Fibroblast of gingiva (primary cell): ENCODE measurements around the gene GPR156.
"Not testable (repeated sequence)": the region's sequence is repeated elsewhere in the genome, so short reads cannot be mapped to it uniquely, and the experiment has no call there.

Experiments used
- DNase-seq: peaks from one replicate; pipeline ENCODE4 v3.0.0-alpha.2; 2011; ENCODE audit warnings: low read depth

The GPR156 gene

DNA sequence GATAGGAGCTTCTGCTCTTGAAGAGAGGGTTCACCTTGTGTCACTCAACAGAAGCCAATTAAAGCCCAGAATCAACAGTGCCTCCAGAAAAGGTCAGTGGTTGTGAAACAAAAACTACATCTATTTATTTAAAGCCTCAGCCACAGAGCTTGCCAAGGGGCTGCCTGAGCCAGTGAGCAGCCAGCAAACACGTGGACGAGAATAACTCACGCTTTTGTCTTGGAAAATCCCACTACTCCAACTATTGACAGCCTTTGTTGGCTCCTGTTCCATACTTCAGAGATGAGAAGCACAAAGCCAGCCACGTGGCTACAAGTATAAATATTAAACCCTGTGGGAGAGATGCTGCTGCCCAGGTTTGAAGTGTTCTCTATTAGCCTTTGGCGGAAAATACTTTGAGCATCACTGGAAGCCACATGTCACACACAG lies 10.3 kb downstream of the GPR156 start:
- peak; percentile 27 for DNase-seq

DNA sequence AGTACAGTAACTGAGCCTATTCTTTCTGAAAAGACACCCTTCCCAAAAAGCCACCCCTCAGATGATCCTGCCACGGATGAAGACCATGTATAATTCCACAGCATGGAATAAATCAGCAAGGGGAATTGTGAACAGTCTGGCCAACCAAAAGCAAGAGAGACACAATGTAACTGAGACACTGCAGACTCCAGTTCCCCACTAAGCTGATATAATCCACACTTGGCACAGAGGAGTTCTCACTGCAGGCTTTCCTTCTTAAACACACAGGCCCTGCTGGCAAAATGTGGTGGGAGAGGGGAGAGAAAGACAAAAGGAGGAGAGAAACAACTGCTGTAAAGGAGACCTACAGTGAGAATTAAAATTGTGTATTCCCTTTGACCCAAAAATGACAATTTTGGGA lies 12.7 kb downstream of the GPR156 start:
- DNase-seq, result no peak

DNA sequence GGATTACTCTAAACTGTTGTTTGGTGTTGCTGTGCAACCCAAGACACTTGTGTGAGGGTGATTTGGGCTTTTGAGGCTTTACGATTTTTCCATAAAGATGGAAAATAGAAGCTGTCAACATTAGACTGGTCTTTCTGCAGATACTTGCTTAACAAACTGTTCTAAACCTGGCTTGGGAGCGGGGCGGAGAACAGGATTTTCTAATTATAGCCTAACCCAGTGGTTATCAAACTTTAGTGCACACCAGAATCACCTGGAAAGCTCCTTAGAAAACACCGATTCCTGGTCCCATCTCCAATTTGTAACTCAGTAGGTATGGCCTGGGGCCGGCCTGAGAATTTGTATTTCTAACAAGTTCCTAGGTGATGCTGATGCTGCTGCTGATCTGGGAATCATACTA lies 19.0 kb downstream of the GPR156 start:
- DNase-seq, result no peak

GRCh38 chr3:120264963-120265362 lies 20.1 kb downstream of the GPR156 start:
- DNase-seq, result no peak

DNA sequence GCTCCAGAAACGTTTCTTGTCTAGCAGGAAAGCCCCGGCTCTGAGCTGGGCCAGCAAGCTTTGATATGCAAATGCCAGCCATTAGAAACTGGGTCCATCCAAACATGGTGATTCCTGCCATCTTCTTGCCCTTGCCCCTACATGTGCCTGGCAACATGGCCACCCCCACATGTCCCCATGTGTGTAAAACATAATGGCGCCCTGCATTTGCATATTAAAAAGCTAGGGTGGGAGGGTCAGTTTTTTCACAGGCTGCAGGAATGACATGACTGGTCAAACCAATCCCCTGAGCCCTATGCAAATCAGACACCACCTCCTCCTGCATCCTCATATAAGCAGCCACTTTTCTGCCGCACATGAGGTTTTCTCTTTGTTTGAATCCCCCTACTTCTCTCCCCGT lies 21.2 kb downstream of the GPR156 start:
- DNase-seq, result no peak

DNA sequence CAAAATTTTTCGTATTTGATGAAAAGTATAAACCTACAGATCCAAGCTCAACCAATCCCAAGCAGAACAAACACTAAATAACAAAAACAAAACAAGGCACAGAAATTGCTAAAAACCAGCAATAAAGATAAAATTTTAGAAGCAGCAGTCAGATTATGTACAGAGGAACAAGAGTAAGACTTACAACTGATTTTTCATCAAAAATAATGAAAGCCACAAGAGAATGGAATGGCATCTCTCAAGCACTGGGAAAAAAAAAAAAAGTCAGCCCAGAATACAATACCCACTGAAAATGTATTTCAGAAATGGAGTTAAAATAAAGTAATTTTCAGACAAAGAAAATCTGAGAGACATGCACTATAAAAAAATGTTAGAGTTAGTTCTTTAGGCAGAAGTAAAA lies 27.0 kb downstream of the GPR156 start:
- no peak for DNase-seq

- no peak for DNase-seq
These were observed 39.6 kb downstream of the GPR156 start for GRCh38 chr3:120245386-120245785.

GRCh38 chr3:120244834-120245225 lies 40.2 kb downstream of the GPR156 start:
- no peak for DNase-seq

DNA sequence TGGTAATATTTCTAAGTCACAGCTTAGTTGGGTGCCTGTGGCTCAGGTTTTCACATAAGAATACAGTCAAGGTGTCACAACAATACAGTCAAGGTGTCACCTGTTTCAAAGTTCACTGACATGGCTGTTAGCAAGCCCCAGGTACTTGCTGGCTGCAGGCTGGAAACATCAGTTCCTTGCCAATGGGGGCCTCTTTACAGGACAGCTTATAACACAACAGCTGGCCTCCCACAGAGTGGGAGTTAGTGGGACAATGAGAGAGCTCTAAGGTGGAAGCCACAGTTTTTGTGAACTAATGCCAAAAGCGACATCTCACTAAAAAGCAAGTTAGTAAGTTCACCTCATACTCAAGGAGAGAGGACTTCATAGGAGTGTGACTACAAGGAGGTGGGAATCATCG lies 45.4 kb downstream of the GPR156 start:
- no peak for DNase-seq

DNA sequence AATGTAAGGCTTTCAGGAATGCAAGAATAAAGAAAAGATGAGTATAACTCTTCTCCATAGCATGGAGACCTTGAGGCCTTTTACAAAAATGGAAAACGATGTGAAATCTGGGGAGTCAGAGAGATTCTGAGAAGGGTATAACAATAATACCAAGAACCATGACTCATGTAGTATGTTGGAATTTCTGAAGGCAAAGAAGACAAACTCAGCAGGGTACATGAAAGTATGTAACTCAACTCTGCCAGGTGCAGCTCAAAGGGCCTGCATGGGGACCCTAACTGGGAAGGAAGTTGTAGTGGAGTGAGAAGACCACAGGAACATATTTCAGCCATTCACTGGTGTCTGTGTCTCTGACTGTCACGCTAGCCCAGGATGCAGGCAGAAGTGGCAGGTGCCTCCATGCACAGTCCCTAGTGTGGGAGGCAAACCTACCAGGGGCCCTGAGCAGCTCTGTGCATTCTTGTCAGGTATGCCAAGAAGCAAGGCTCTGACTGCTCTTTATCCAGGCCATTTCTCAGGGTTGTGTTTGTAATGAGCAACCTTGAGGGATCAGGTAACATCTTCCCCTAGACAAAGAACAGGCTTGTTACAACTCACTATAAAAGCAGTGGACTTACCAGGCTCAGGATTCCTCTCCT lies 57.2 kb downstream of the GPR156 start:
- no peak for DNase-seq

GRCh38 chr3:120224237-120224636 lies 60.8 kb downstream of the GPR156 start:
- DNase-seq, result no peak

DNA sequence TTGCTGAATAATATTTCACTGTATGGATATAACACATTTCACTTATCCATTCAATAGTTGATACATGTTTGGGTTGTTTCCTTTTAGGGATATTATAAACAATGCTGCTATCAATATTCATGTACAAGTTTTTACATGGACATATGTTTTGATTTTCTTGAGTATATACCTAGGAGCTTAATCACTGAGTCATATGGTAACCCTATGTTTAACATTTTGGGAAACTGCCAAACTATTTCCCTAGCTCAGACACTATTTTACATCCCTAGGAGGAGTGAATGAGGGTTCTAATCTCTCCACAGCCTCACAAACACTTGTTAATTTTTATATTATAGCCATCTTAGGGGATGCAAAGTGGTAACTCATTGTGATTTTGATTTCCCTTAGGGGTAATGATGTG lies 66.0 kb downstream of the GPR156 start:
- no peak for DNase-seq

- not testable (repeated sequence) for DNase-seq
These were observed 68.4 kb downstream of the GPR156 start for GRCh38 chr3:120216633-120217032.

GRCh38 chr3:120214176-120214575 lies 70.8 kb downstream of the GPR156 start:
- DNase-seq, result no peak

DNA sequence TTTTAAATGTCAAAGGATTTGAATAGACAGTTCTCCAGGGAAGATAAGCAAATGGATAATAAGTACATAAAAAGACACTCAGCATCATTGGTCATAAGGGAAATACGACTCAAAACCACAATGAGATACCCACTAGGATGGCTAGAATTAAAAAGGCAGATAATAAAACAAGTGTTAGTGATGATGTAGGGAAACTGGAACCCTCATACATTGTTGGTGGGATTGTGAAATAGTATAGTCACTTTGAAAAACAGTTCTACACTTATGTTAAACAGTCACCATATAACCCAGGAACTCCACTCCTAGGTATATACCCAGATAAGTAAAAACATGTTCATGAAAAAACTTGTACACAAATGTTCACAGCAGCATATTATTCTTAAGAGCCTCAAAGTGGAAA lies 72.5 kb downstream of the GPR156 start:
- DNase-seq, result no peak

GRCh38 chr3:120209425-120209824 lies 75.6 kb downstream of the GPR156 start:
- DNase-seq, result no peak

GRCh38 chr3:120204338-120204737 lies 80.7 kb downstream of the GPR156 start:
- no peak for DNase-seq

GRCh38 chr3:120203621-120204020 lies 81.4 kb downstream of the GPR156 start:
- no peak for DNase-seq

- DNase-seq, result peak; percentile 92
These were observed 82.0 kb downstream of the GPR156 start for GRCh38 chr3:120203016-120203415.

DNA sequence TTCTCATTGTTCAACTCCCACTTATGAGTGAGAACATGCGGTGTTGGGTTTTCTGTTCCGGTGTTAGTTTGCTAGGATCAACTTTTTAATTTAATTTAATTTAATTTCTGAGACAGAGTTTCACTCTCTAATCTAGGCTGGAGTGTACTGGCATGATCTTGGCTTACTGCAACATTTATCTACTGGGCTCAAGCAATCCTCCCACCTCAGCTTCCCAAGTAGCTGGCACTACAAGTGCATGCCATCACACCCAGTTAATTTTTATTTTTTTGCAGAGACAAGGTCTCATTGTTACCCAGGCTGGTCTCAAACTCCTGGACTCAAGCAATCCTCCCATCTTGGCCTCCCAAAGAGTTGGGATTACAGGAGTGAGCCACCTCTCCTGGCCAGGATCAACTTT lies 82.7 kb downstream of the GPR156 start:
- DNase-seq, result no peak

GRCh38 chr3:120200493-120201235 lies 84.4 kb downstream of the GPR156 start:
- DNase-seq, result no peak

GRCh38 chr3:120198305-120198878 lies 86.6 kb downstream of the GPR156 start:
- DNase-seq, result peak; percentile 16

DNA sequence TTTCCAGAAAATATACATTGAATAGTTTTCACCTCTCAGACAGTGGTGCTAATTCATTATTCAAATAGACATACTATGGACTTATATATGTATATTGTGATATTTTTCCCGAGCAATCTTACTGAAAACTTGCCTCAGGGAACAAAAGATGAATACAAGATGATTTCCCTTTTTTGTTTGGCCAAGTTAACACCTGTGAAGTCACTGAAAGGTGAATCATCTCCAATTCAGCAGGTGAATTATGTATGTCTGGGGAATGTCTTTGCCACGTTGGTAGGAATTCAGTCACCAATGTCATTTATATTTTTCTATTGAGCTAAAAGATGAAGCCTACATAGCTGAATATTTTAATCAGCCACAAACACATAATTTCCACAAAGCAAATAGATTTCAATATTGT lies 88.2 kb downstream of the GPR156 start:
- DNase-seq, result no peak

GRCh38 chr3:120196333-120196732 lies 88.7 kb downstream of the GPR156 start:
- DNase-seq, result no peak
